GM21423 (cell line): ENCODE measurements around the gene ABHD1.
"Not testable (repeated sequence)": the region's sequence is repeated elsewhere in the genome, so short reads cannot be mapped to it uniquely, and the experiment has no call there.

Experiments used
- ATAC-seq: cut with Tn5 transposase; IDR thresholded peaks from one replicate; pipeline ENCODE4 v1.9.1; 2021; ENCODE audit warnings: mild to moderate bottlenecking, moderate library complexity; ENCODE audit not compliant: unreplicated experiment

The ABHD1 gene

GRCh38 chr2:27162151-27163121 lies 38.8 kb downstream of the ABHD1 start:
- no peak for ATAC-seq

DNA sequence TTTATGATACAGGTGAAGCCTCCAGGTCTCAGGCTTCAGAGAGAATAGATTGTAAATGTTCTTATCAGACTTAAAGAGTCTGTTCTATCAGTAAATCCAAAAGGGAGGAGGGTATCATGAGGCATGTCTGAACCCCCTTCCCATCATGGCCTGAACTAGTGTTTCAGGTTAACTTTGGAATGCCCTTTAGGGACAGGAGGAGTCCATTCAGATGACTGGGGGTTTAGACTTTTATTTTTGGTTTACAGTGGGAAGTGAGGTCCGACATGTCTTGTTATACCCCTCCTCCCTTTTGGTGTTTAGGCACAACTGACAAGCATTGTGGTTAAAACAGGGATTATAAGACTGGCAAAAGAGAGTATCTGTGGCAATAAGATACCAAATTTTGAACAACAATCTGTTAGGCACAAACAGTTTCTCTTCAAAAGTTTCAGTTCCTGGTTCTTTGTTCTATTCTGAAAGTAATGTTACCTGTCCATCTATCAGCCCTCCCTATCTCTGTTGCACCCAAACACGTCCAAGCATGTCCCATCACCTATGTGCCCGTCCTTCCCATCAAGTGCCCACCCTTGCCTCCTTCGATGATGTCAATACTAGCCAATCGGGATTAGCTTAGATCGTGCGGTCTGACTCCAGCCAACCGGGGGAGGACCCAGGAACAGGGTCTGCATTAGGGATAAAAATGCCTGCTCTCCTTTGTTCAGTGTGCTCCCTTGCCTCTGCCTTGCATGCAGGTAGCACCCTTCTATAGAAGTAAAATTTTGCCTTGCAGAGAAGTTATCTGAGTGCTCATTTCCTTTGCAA lies 41.5 kb downstream of the ABHD1 start:
- ATAC-seq: no peak

GRCh38 chr2:27170581-27171337 lies 47.1 kb downstream of the ABHD1 start:
- no peak for ATAC-seq

- no peak for ATAC-seq
Observed at GRCh38 chr2:27171351-27171848, 47.8 kb downstream of the ABHD1 start.

DNA sequence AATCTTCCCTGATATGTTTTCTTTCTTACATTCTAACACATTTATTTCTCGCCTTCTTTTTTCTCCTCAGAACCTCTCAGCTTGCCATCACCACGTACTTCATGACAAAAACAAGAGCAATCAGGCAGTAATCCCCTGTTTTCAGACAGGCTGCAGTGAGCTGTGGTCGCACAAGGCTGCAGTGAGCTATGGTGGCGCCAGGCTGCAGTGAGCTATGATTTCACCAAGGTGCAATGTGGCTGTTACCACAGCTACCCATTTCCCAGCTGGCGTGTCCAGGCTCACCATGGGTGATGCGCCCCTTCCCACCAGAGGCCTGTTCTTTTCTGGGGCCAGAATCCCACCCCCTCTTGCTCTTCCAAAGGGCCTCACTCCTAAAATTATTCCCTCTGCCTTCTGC lies 51.0 kb downstream of the ABHD1 start:
- no peak for ATAC-seq

DNA sequence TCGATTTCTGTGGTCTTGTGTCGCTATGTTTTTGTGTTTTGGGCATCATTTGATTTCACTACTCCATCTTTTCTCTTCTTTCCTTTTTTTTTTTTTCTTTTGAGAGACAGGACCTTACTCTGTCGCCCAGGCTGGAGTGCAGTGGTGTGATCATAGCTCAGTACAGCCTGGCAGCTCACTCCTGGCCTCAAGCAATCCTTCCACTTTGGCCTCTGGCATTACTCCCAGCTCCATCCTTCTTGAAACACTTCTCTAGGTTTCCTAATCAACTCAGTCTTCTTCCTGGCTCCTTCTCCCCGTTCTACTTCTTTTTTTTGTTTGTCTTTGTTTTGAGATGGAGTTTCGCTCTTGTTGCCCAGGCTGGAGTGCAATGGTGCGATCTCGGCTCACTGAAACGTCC lies 51.7 kb downstream of the ABHD1 start:
- ATAC-seq: no peak

- not testable (repeated sequence) for ATAC-seq
Observed at GRCh38 chr2:27175781-27176180, 52.2 kb downstream of the ABHD1 start.

GRCh38 chr2:27177441-27178351 lies 54.1 kb downstream of the ABHD1 start:
- no peak for ATAC-seq

- ATAC-seq: no peak
Observed at GRCh38 chr2:27178469-27178868, 54.9 kb downstream of the ABHD1 start.

DNA sequence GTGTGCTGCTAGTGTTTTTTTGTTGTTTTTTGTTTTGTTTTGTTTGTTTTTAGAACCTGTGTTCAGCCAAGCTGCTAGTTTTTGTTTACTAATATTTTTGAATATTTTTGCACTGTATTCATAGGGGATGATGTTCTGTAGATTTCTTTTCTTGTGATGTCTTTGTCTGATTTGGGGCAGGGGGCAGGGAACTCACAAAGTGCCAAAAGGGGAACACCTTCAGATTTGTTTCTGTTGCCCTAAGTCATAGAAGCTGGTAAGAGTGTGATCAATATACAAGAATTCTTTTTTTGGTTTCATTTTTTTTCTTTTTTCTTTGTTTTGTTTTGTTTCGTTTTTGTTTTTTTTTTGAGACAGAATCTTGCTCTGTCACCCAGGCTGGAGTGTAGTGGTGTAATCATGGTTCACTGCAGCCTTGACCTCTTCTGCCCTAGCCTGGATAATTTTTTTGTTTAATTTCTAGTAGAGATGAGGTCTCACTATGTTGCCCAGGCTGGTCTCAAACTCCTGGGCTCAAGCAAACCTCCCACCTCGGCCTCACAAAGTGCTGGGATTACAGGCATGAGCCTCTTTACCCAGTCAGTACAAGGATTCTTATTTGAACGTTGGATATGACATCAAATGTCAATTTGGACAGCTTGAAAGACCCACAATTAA lies 55.9 kb downstream of the ABHD1 start:
- ATAC-seq: no peak
